ENCODE data around the gene POLG2.

DNA sequence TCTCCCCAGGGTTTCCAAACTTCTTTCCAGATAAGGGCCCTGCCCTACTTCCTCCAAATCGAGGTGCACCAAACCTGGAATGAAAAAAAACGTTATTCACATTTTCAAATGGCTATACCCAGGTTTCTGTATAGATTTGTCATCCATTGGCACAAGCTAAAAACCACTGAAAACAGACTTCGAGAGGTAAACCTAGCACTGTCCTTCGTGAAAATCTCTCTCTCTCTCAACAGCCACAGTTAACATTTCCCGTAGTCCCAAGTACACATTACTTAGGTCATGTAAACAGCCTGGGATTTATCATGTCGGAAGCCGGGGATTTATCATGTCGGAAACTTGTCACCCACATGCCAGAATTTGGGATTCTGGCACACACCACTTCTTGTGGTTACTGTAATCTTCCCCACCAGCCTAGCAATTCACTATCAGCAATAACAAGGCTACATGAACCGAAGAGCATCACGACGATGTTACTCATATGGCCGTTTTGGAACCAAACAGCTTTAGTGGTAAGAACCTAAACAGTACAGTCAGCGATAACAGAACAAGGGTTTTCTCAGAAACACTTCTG lies 8.0 kb upstream of the POLG2 start:
- no peak for TF ChIP-seq CTCF (IDR thresholded peaks at IDR 0.05)
- no peak for TF ChIP-seq POLR2A (IDR thresholded peaks at IDR 0.05)

Measured in testis (tissue), 2 donors.